ENCODE data around the gene COMT. TPM values are rescaled to one million over a fixed set of nuclear protein-coding genes. Genes with fewer than 3 reads are reported as not detected.

COMT gene
- total RNA-seq, 1 donor from 2014 or later, result 140 TPM

- no peak for DNase-seq (ENCODE audit: low spot score)
Measured at GRCh38 chr22:20011123-20011992, 69.8 kb downstream of the COMT start.

GRCh38 chr22:20011993-20012740 is 70.6 kb downstream of the COMT start:
- DNase-seq (ENCODE audit: low spot score), result no peak

- DNase-seq (ENCODE audit: low spot score), result no peak
Measured at GRCh38 chr22:20012741-20013331, 71.3 kb downstream of the COMT start.

- peak; percentile 63 for DNase-seq (ENCODE audit: low spot score)
Measured at GRCh38 chr22:20013382-20013871, 71.9 kb downstream of the COMT start.

GRCh38 chr22:20014526-20015186 is 73.1 kb downstream of the COMT start:
- no peak for DNase-seq (ENCODE audit: low spot score)

DNA sequence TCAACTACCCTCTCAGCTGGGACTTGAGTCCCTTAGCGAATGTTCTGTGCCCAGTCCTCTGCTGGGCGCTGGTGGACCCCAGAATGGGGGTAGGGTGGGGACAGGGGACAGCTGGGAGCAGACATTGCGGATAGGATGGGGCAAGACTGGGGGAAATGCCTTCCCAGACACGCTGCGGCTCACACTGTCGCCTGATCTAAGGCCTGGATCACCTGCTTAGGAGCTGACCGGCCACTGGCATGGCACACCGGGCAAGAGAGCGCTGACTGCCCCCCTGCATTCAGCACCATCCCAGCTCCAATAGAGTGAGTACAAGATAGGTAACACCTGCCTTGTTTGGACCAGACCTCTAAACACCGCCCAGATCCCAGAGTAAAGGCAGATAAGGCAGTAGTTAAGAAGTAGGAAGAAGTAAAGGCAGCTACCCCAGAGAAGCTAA is 73.6 kb downstream of the COMT start:
- no peak for DNase-seq (ENCODE audit: low spot score)

GRCh38 chr22:20015971-20016733 is 74.6 kb downstream of the COMT start:
- DNase-seq (ENCODE audit: low spot score), result no peak

- peak; percentile 85 for DNase-seq (ENCODE audit: low spot score)
Measured at GRCh38 chr22:20016734-20017621, 75.4 kb downstream of the COMT start, which contains the start of gene ARVCF. ARVCF (minus strand) TSS chr22:20016823; CDS start chr22:19990794, 26,029 bp downstream.

- no peak for DNase-seq (ENCODE audit: low spot score)
Measured at GRCh38 chr22:20017622-20017958, 76.0 kb downstream of the COMT start.

GRCh38 chr22:20018001-20018400 is 76.4 kb downstream of the COMT start:
- no peak for DNase-seq (ENCODE audit: low spot score)

Other genes with a start within 250 kb of the COMT start
- 47.7 TPM for gene SEPTIN5, start 227.3 kb upstream of the COMT start, total RNA-seq (ENCODE audit: insufficient read depth, low replicate concordance)
- gene GP1BB, start 218.2 kb upstream of the COMT start, total RNA-seq (ENCODE audit: insufficient read depth, low replicate concordance), result 3.4 TPM
- gene TBX1, start 181.0 kb upstream of the COMT start, total RNA-seq (ENCODE audit: insufficient read depth, low replicate concordance), result not detected
- 19.7 TPM for gene GNB1L, start 86.9 kb upstream of the COMT start, total RNA-seq (ENCODE audit: insufficient read depth, low replicate concordance)
- 13.5 TPM for gene RTL10, start 86.9 kb upstream of the COMT start, total RNA-seq (ENCODE audit: insufficient read depth, low replicate concordance)
- 32.0 TPM for gene TXNRD2, start within 50 bp of the COMT start, total RNA-seq (ENCODE audit: insufficient read depth, low replicate concordance)
- 35.4 TPM for gene ARVCF, start 75.1 kb downstream of the COMT start, total RNA-seq (ENCODE audit: insufficient read depth, low replicate concordance)
- gene TANGO2, start 79.3 kb downstream of the COMT start, total RNA-seq (ENCODE audit: insufficient read depth, low replicate concordance), result 20.5 TPM
- 16.4 TPM for gene DGCR8, start 138.5 kb downstream of the COMT start, total RNA-seq (ENCODE audit: insufficient read depth, low replicate concordance)
- gene RANBP1, start 174.3 kb downstream of the COMT start, total RNA-seq (ENCODE audit: insufficient read depth, low replicate concordance), result 265 TPM
- 30.8 TPM for gene TRMT2A, start 175.5 kb downstream of the COMT start, total RNA-seq (ENCODE audit: insufficient read depth, low replicate concordance)
- 2.2 TPM for gene ZDHHC8, start 190.0 kb downstream of the COMT start, total RNA-seq (ENCODE audit: insufficient read depth, low replicate concordance)
- not detected for gene CCDC188, start 209.3 kb downstream of the COMT start, total RNA-seq (ENCODE audit: insufficient read depth, low replicate concordance)